ENCODE data around the gene NOL9.

Gene NOL9

GRCh38 chr1:6491480-6491962, 62.8 kb downstream of the NOL9 start, which contains the start of gene PLEKHG5:
PLEKHG5 (minus strand) TSS chr1:6491667; CDS start chr1:6477571, 14,096 bp downstream.
- Histone ChIP-seq H3K4me3 (ENCODE audit: low read length in 2 of 2) (peak within 1 kb of the TSS; percentile 68 to 86), H2BK120ac (ENCODE audit: low read depth, low read length) (peak within 1 kb of the TSS; percentile 3), H2BK15ac (ENCODE audit: low read length) (no peak within 1 kb of the TSS), H4K8ac (ENCODE audit: low read depth, low read length) (no peak within 1 kb of the TSS), H2BK5ac (ENCODE audit: low read length) (no peak within 1 kb of the TSS), H2AFZ (ENCODE audit: low read length) (peak within 1 kb of the TSS; percentile 98), H3K79me1 (ENCODE audit: low read depth, low read length) (no peaks in the 10 kb centered on the region), H3K23ac (ENCODE audit: low read depth, low read length, poor library complexity) (peak within 1 kb of the TSS; percentile 83), H3K18ac (ENCODE audit: low read length) (peak within 1 kb of the TSS; percentile 74), H3K27ac (replicated peaks; ENCODE audit: low read length) (no peak within 1 kb of the TSS), H2AK5ac (ENCODE audit: low read depth, low read length) (peak within 1 kb of the TSS; percentile 76), H3K14ac (ENCODE audit: low read length) (no peak within 1 kb of the TSS), H3K9ac (ENCODE audit: low read depth, low read length, poor library complexity) (no peak within 1 kb of the TSS), H3K4me2 (ENCODE audit: insufficient read depth, low read length, poor library complexity, severe bottlenecking) (peak within 1 kb of the TSS; percentile 92), H3K9me3 (replicated peaks in 1 of 2; ENCODE audit: control insufficient read depth in 2 of 2, insufficient read depth in 1 of 2, low read depth in 1 of 2, low read length in 2 of 2) (no peaks in the 10 kb centered on the region), H3K4ac (ENCODE audit: low read length) (peak within 1 kb of the TSS; percentile 24), H3K36me3 (replicated peaks in 1 of 2; ENCODE audit: control insufficient read depth in 2 of 2, insufficient read depth in 2 of 2, low read length in 2 of 2) (no peaks in the 10 kb centered on the region), H2BK12ac (ENCODE audit: low read length) (no peak within 1 kb of the TSS), H3K27me3 (ENCODE audit: control insufficient read depth in 3 of 3, insufficient read depth in 3 of 3, low read depth in 1 of 3, low read length in 3 of 3) (peaks cover 0 to 8% (median 0%) of the 10 kb centered on the region in 3 experiments), H3K4me1 (ENCODE audit: control insufficient read depth in 2 of 2, insufficient read depth in 1 of 2, low read depth in 1 of 2, low read length in 2 of 2) (peaks cover 11 to 16% of the 10 kb centered on the region in 2 donors), H4K91ac (ENCODE audit: low read depth, low read length, poor library complexity) (no peak within 1 kb of the TSS)
- no CpG with 5 or more reads among the region's 6 CpGs for WGBS, 2 donors (ENCODE audit: extremely low coverage in 2 of 2, insufficient read length in 2 of 2, insufficient replicate concordance in 1 of 2)
- no peak for DNase-seq (ENCODE audit: low spot score)

- H2BK15ac ChIP-seq (ENCODE audit: low read length): no peak overlapping the region
- H3K9ac ChIP-seq (ENCODE audit: low read depth, low read length, poor library complexity): no peak overlapping the region
- H4K91ac ChIP-seq (ENCODE audit: low read depth, low read length, poor library complexity): no peak overlapping the region
- H2BK12ac ChIP-seq (ENCODE audit: low read length): no peak overlapping the region
- no CpG with 5 or more reads among the region's 6 CpGs for WGBS, 2 donors (ENCODE audit: extremely low coverage in 2 of 2, insufficient read length in 2 of 2, insufficient replicate concordance in 1 of 2)
- no peaks in the 10 kb centered on the region for H3K36me3 ChIP-seq (replicated peaks in 1 of 2; ENCODE audit: control insufficient read depth in 2 of 2, insufficient read depth in 2 of 2, low read length in 2 of 2)
- H3K23ac ChIP-seq (ENCODE audit: low read depth, low read length, poor library complexity): no peak overlapping the region
- H3K27me3 ChIP-seq (ENCODE audit: control insufficient read depth in 3 of 3, insufficient read depth in 3 of 3, low read depth in 1 of 3, low read length in 3 of 3): peaks cover 0 to 5% (median 0%) of the 10 kb centered on the region in 3 experiments
- no peak overlapping the region for H4K8ac ChIP-seq (ENCODE audit: low read depth, low read length)
- H2AFZ ChIP-seq (ENCODE audit: low read length): peak overlapping the region; percentile 98
- no peak overlapping the region for H2BK5ac ChIP-seq (ENCODE audit: low read length)
- H3K79me1 ChIP-seq (ENCODE audit: low read depth, low read length): no peaks in the 10 kb centered on the region
- peak overlapping the region; percentile 68 to 86 for H3K4me3 ChIP-seq (ENCODE audit: low read length in 2 of 2)
- H2AK5ac ChIP-seq (ENCODE audit: low read depth, low read length): peak overlapping the region; percentile 76
- H3K4me2 ChIP-seq (ENCODE audit: insufficient read depth, low read length, poor library complexity, severe bottlenecking): peak overlapping the region; percentile 92
- H3K14ac ChIP-seq (ENCODE audit: low read length): no peak overlapping the region
- H2BK120ac ChIP-seq (ENCODE audit: low read depth, low read length): peak overlapping the region; percentile 3
- peaks cover 14 to 15% of the 10 kb centered on the region in 2 donors for H3K4me1 ChIP-seq (ENCODE audit: control insufficient read depth in 2 of 2, insufficient read depth in 1 of 2, low read depth in 1 of 2, low read length in 2 of 2)
- H3K4ac ChIP-seq (ENCODE audit: low read length): no peak overlapping the region
- no peak for DNase-seq (ENCODE audit: low spot score)
- H3K9me3 ChIP-seq (replicated peaks in 1 of 2; ENCODE audit: control insufficient read depth in 2 of 2, insufficient read depth in 1 of 2, low read depth in 1 of 2, low read length in 2 of 2): no peaks in the 10 kb centered on the region
- H3K27ac ChIP-seq (replicated peaks; ENCODE audit: low read length): no peak overlapping the region
- H3K18ac ChIP-seq (ENCODE audit: low read length): no peak overlapping the region
These were observed 63.2 kb downstream of the NOL9 start for GRCh38 chr1:6491081-6491449.

GRCh38 chr1:6490181-6491080, 63.9 kb downstream of the NOL9 start:
- Histone ChIP-seq H2BK120ac (ENCODE audit: low read depth, low read length) (peak overlapping the region; percentile 3), H3K27ac (replicated peaks; ENCODE audit: low read length) (no peak overlapping the region), H4K8ac (ENCODE audit: low read depth, low read length) (no peak overlapping the region), H2BK12ac (ENCODE audit: low read length) (no peak overlapping the region), H2AFZ (ENCODE audit: low read length) (peak overlapping the region; percentile 98), H3K23ac (ENCODE audit: low read depth, low read length, poor library complexity) (peak overlapping the region; percentile 83), H3K4me2 (ENCODE audit: insufficient read depth, low read length, poor library complexity, severe bottlenecking) (peak overlapping the region; percentile 92), H3K14ac (ENCODE audit: low read length) (peak overlapping the region; percentile 84), H3K4me1 (ENCODE audit: control insufficient read depth in 2 of 2, insufficient read depth in 1 of 2, low read depth in 1 of 2, low read length in 2 of 2) (peaks cover 12 to 15% of the 10 kb centered on the region in 2 donors), H3K9me3 (replicated peaks in 1 of 2; ENCODE audit: control insufficient read depth in 2 of 2, insufficient read depth in 1 of 2, low read depth in 1 of 2, low read length in 2 of 2) (no peaks in the 10 kb centered on the region), H3K9ac (ENCODE audit: low read depth, low read length, poor library complexity) (peak overlapping the region; percentile 83), H2BK15ac (ENCODE audit: low read length) (peak overlapping the region; percentile 54), H3K18ac (ENCODE audit: low read length) (peak overlapping the region; percentile 93), H3K79me1 (ENCODE audit: low read depth, low read length) (no peaks in the 10 kb centered on the region), H2AK5ac (ENCODE audit: low read depth, low read length) (peak overlapping the region; percentile 94), H3K4ac (ENCODE audit: low read length) (peak overlapping the region; percentile 71), H3K4me3 (ENCODE audit: low read length in 2 of 2) (peak overlapping the region; percentile 68 to 86), H3K27me3 (ENCODE audit: control insufficient read depth in 3 of 3, insufficient read depth in 3 of 3, low read depth in 1 of 3, low read length in 3 of 3) (no peaks in the 10 kb centered on the region), H2BK5ac (ENCODE audit: low read length) (peak overlapping the region; percentile 47), H4K91ac (ENCODE audit: low read depth, low read length, poor library complexity) (no peak overlapping the region), H3K36me3 (replicated peaks in 1 of 2; ENCODE audit: control insufficient read depth in 2 of 2, insufficient read depth in 2 of 2, low read length in 2 of 2) (no peaks in the 10 kb centered on the region)
- peak; percentile 67 for DNase-seq (ENCODE audit: low spot score)
- WGBS, 2 donors (ENCODE audit: extremely low coverage in 2 of 2, insufficient read length in 2 of 2, insufficient replicate concordance in 1 of 2): no CpG with 5 or more reads among the region's 70 CpGs

- Histone ChIP-seq H3K4me3 (ENCODE audit: low read length in 2 of 2) (peak overlapping the region; percentile 68 to 86), H4K8ac (ENCODE audit: low read depth, low read length) (no peak overlapping the region), H3K36me3 (replicated peaks in 1 of 2; ENCODE audit: control insufficient read depth in 2 of 2, insufficient read depth in 2 of 2, low read length in 2 of 2) (no peaks in the 10 kb centered on the region), H2BK5ac (ENCODE audit: low read length) (peak overlapping the region; percentile 47), H3K9ac (ENCODE audit: low read depth, low read length, poor library complexity) (peak overlapping the region; percentile 83), H2BK120ac (ENCODE audit: low read depth, low read length) (no peak overlapping the region), H3K18ac (ENCODE audit: low read length) (peak overlapping the region; percentile 93), H3K4ac (ENCODE audit: low read length) (peak overlapping the region; percentile 71), H2BK15ac (ENCODE audit: low read length) (peak overlapping the region; percentile 54), H2AK5ac (ENCODE audit: low read depth, low read length) (peak overlapping the region; percentile 94), H3K27ac (replicated peaks; ENCODE audit: low read length) (no peak overlapping the region), H3K27me3 (ENCODE audit: control insufficient read depth in 3 of 3, insufficient read depth in 3 of 3, low read depth in 1 of 3, low read length in 3 of 3) (no peaks in the 10 kb centered on the region), H3K9me3 (replicated peaks in 1 of 2; ENCODE audit: control insufficient read depth in 2 of 2, insufficient read depth in 1 of 2, low read depth in 1 of 2, low read length in 2 of 2) (no peaks in the 10 kb centered on the region), H2AFZ (ENCODE audit: low read length) (peak overlapping the region; percentile 98), H2BK12ac (ENCODE audit: low read length) (no peak overlapping the region), H3K14ac (ENCODE audit: low read length) (peak overlapping the region; percentile 84), H3K79me1 (ENCODE audit: low read depth, low read length) (peaks cover 2% of the 10 kb centered on the region), H3K23ac (ENCODE audit: low read depth, low read length, poor library complexity) (peak overlapping the region; percentile 83), H3K4me2 (ENCODE audit: insufficient read depth, low read length, poor library complexity, severe bottlenecking) (peak overlapping the region; percentile 92), H3K4me1 (ENCODE audit: control insufficient read depth in 2 of 2, insufficient read depth in 1 of 2, low read depth in 1 of 2, low read length in 2 of 2) (peaks cover 12 to 18% of the 10 kb centered on the region in 2 donors), H4K91ac (ENCODE audit: low read depth, low read length, poor library complexity) (no peak overlapping the region)
- DNase-seq (ENCODE audit: low spot score): peak; percentile 73
- no CpG with 5 or more reads among the region's 21 CpGs for WGBS, 2 donors (ENCODE audit: extremely low coverage in 2 of 2, insufficient read length in 2 of 2, insufficient replicate concordance in 1 of 2)
These were observed 64.5 kb downstream of the NOL9 start for GRCh38 chr1:6489799-6490180.

Measured in neuronal stem cell (in vitro differentiated cells).